HG02571 (cell line): ENCODE measurements around the gene SEC61A2.
"Not testable (repeated sequence)": the region's sequence is repeated elsewhere in the genome, so short reads cannot be mapped to it uniquely, and the experiment has no call there.

Experiments
- ATAC-seq: cut with Tn5 transposase; IDR thresholded peaks from one replicate; pipeline ENCODE4 v1.9.1; 2021; ENCODE audit warnings: mild to moderate bottlenecking, moderate library complexity; ENCODE audit not compliant: unreplicated experiment

The SEC61A2 gene

GRCh38 chr10:12158111-12158510 lies 28.6 kb downstream of the SEC61A2 start:
- no peak for ATAC-seq

DNA sequence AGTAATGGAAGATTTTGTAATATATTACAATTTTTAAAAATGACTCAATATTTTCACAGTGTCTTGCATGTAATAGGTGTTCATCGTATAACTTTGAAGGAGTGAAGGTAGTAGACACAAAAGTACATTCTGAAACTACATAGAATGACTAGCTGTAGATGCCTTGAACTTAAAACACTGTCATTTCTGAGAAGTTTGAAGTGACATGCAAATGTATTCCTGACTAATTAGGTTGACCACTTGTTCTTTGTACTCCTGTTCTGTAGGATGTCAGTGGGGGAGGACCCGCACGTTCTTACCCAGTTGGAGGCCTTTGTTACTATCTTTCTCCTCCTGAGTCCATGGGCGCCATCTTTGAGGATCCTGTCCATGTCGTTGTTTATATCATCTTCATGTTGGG lies 31.2 kb downstream of the SEC61A2 start:
- no peak for ATAC-seq

DNA sequence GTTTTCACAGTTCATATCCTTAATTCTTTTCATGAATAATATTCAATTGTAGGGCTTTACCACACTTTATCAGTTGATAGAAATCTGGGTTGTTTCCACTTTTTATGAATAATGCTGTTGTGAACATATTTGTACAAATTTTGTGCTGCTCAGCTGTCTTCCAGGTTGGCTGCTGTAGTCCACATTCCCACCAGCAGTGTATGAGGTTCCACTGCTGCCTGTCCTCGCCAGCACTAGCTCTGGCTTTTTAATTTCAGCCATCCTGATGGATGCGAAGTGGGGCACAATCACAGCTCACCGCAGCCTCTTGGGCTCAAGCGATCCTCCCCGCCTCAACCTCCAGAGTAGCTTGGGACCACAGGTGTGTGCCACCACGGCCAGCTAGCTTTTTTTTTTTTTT lies 33.5 kb downstream of the SEC61A2 start:
- no peak for ATAC-seq

DNA sequence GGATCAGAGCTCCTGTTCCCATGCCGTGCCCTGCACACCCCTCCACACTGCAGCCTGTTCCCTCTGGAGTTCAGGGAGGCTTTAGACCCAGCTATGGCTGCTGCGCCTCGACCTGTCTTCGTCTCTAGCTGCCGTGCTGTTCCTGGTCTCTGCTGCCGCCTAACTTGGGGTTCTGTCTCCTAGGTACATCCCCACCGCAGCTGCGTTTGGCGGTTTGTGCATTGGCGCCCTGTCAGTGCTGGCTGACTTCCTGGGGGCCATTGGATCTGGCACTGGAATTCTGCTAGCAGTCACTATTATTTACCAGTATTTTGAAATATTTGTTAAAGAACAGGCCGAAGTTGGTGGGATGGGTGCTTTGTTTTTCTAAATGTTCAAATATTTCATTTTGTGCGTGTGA lies 34.6 kb downstream of the SEC61A2 start:
- no peak for ATAC-seq

- ATAC-seq: no peak
Measured at GRCh38 chr10:12165036-12165435, 35.6 kb downstream of the SEC61A2 start.

GRCh38 chr10:12165999-12166775 lies 36.7 kb downstream of the SEC61A2 start:
- ATAC-seq: no peak

GRCh38 chr10:12171512-12171911 lies 42.0 kb downstream of the SEC61A2 start:
- ATAC-seq: not testable (repeated sequence)

GRCh38 chr10:12177642-12178041 lies 48.2 kb downstream of the SEC61A2 start:
- ATAC-seq: no peak

DNA sequence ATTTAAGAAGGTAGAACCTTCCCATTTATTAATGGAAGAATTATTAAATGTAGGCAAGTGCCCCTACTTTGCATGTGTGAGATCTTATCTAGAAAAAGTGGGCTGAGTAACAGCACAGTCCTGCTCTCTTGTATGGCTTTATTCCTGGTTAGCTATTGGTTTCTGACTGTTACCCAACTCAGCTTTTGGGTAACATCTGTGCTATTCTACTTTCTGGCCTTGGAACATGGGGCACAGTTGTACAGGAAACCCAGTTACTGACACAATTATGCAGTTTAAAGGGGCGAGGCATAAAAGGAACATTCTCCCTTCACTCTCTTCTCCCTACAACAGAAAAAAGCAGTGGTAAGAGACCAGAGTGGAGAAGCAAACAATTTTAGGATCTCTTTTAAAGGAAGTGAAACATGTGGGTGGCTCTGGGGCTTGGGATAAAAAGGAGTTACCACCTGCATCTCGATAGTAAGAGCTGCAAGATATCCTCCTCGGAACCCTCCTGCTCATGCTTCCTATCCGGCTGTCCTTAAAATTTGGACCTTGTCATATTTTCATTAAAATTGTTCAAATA lies 50.2 kb downstream of the SEC61A2 start:
- ATAC-seq: no peak

DNA sequence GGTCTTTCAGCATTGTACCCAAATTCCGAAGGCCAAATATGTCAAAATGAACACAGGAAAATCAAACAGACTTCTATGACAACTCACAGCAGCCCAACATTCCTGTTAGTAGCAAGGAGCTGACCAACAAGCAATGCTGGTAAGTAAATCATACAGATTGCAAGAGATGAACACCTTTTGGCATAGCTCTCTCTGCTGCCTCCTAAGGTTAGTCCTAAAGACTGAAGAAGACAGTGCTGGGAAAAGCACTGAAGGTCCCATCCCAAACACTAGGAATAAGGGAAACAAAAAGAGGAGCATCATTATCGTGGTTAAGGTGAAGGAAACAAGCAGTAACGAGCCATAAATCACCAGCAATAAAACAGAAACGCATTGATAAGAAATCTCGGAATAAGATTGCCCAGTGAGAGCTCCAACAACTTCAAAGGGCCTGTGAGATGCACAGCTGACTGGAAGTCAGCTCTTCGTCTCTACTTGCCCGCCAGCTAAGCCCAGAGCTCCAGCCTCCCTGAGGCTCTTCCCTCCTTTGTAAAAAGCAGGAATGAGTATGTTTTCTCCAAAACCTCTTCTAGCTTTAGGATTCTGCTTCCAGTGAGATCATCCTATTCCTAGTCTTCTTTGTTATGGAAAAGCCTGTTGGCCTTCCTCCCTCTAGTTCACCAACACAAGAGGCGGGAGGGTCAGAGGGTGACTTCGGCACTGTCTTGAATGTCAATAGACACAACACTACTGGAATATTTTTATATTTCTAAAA lies 50.9 kb downstream of the SEC61A2 start:
- ATAC-seq: no peak

DNA sequence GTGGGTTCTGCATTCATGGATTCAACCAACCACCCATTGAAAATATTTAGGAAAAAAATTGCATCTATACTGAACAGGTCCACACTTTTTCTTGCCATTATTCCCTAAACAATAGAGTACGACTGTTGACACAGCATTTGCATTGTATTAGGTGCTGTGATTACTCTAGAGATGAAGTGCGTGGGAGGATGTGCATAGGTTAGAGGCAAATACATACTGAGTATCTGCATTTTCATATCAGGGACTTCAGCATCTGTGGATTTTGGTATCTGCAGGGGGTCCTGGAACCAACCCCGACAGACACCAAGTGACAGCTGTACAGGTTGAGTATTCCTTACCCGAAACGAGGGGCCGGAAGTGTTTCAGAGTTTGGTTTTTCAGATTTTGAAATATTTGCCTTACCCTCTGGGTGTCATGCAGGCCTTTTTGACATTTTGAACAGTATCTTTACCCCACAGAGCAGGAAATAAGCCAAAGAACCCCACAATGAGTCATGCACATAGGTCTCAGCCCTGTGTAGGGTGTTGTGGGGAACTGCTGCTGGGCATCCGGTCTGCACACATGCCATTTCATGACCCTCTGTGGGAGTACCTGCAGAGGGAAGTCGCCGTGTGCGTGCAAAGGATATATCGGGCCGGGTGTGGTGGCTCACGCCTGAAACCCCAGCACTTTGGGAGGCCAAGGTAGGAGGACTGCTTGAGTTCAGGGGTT lies 51.7 kb downstream of the SEC61A2 start:
- ATAC-seq: no peak

- ATAC-seq: no peak
Measured at GRCh38 chr10:12184165-12184564, 54.7 kb downstream of the SEC61A2 start.

- no peak for ATAC-seq
Measured at GRCh38 chr10:12186323-12186722, 56.8 kb downstream of the SEC61A2 start.

DNA sequence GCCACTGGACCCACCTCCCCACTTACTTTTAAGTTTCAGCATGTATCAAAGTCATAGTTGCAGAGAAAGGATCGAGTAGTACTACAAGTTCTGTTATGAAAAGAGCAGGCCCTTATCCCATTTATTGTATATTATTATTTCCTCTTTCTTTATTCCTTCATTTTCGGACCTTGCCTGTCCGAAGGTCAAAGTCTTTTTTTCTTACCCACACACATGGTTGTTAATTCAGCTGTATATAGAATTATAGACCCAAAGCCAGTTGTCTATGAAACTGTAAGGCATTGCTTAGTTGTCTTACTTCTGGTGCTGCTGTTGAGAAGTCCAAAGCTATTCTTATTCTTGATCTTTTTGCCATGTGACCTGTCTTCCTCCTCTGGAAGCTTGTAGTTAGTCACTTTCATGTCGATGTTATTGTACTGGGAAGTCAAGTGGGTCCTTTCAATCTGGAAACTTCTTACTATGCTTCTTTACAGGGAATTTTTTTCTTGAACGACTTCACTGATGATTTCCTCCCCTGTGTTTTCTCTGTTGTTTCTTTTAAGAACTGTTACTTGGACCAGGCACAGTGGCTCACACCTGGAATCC lies 57.9 kb downstream of the SEC61A2 start:
- no peak for ATAC-seq

- ATAC-seq: no peak
Measured at GRCh38 chr10:12188656-12189055, 59.2 kb downstream of the SEC61A2 start.

DNA sequence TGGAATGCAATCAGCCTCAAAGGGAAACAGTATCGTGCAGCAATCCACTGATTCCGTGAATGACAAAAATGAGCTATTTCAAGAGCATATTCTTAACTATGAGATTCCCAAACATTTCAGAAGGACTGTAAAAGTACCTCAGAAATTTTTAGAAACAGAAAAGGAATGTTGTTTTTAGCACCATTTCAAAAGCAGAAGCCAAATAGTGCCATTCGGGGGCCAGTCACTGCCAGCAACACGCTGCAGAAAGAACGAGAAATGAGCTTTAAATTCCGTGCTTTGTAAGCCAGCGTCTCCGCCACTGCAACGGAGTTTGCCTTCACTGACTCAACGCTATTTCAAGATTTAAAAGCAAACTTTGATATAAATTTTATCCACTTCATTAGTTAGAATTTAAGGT lies 59.9 kb downstream of the SEC61A2 start:
- no peak for ATAC-seq

DNA sequence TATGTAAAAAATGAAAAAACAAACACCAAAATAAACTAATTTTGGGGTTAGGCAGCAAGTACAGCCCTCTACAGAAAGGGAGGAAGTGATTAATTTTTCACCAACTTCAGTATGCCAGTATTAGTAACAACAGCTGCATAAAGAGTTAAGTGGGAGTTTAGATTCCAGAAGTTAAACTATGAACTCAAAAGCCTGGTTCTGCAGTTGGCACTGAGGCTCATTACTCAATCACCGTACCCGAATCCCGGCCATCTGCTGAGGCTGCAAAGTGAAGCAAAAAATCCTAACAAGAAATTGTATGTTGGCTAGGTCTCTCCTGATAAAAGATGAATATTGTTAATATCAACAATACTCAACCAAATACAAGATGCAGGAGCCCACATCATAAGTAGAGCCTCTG lies 62.2 kb downstream of the SEC61A2 start:
- no peak for ATAC-seq

DNA sequence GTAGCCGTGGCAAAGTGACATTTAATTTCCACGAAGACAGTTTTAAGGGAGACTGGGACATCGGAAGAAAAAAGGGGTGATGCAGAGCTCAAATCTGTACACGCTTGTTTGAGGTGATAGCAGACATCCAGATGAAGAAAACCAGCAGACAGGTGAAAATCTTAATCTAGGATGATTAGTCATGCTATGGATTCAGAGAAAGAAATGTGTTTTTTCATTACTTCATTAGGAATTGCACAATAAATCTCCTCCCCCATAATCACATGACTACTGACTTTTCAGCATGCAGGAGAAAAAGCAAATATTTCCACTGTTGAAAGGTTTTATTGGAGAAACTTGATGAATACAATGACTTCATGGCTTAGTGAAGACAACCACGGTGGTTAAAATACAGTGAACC lies 63.7 kb downstream of the SEC61A2 start:
- ATAC-seq: no peak

- no peak for ATAC-seq
Measured at GRCh38 chr10:12194752-12195271, 65.3 kb downstream of the SEC61A2 start.

DNA sequence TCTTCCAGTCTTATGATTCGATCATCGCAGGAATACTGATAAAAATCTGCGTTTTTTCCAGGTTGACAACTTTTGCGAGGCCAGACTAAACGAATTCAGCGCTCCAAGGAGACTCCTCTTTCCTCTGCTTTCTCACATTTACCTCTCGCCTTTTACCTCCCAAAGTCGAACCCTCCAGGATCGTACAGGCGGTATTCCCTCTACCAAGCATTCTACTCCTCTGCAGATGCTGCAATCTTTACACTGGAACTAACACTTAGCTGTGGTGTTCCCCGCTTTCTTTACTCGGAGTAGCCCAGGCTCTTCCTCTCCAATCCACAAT lies 65.8 kb downstream of the SEC61A2 start:
- ATAC-seq: peak; percentile 27
